ENCODE results near the gene TEX19.

Gene TEX19, protein sequence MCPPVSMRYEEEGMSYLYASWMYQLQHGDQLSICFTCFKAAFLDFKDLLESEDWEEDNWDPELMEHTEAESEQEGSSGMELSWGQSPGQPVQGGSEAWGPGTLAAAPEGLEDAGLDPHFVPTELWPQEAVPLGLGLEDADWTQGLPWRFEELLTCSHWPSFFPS

DNA sequence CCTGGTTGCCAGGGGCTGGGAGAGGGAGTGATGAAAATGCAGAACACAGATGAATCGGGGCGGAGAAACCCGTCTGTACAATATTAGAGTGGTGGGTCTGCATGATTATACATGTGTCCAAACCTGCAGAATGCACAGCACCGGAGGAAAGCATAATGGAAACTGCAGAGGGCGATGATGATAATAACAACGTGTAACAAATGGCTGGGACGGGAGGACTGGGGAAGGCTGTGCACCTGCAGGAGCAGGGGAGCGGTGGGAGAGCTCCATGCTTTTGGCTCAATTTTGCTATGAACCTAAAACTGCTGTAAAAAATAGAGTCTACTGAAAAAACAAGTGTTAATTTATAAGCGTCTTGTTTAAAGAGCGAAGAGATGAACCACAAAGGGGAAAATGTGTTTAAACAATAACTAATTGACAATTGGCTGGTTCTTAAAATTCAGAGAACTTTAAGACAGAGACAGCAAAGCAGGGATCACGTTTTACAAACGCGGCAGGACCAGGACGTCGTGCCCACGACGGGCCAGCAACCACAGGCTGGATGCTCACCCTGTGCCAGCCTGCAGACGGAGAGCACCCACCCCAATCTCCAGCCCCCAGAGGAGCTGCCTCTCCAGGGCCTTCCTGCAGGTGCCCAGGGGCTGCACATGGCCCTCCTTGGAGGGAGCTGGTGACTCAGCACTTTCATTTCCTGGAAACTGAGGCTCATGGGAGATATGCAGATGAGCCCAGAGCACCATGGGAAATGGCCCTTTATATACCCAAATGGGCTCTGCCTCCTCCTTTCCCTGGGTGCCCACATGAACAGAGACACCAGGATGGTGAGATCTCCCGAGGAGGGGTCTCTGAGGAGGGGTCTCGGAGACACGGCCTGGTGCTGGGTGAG, at the start of gene TEX19:
Gene TEX19 (plus strand): TSS at position 783 of the 886 bp plus-strand sequence. CDS start 2,904 bp downstream, outside the sequence.
- peak in 1 of 2 experiments; percentile 69 for DNase-seq

DNA sequence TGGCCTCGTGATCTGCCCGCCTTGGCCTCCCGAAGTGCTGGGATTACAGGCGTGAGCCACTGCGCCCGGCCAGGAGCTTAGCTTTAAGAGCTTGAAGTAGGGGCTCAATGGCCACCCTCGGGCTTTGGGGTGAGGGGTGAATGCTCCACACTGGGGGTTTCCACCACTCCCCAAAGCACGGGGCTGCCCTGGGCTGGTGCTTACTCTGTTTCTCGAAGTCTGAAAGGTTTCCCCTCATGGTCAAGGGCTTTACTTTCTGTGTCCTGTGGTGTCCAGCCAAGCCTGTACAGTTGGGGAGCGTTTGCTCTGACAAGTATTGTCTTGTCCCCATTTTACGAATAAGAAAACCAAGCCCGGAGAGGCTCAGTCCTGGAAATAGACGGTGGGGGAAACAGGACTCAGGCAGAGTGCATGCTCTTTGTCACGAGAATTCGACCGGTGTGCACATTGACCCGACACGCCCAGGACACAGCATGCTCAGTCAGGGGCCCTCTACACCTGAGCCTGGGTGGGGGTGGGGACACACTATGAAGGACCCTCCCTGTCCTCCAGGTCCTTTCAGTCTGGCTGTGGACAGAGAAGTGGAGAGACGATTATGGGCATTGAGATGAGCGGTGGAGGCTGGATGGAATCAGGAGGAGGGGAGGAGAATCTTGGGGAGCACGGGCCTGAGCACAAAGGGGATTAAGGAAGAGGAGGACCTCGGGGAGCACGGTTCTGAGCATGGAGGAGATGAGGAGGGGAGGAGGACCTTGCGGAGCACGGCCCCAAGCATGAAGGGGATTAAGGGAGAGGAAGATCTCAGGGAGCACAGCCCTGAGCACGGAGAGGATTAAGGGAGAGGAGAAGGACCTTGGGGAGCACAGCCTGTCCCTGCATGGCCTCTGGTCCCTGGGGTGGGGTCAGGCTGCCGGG, 49.1 kb upstream of the TEX19 start:
- no peak for DNase-seq

DNA sequence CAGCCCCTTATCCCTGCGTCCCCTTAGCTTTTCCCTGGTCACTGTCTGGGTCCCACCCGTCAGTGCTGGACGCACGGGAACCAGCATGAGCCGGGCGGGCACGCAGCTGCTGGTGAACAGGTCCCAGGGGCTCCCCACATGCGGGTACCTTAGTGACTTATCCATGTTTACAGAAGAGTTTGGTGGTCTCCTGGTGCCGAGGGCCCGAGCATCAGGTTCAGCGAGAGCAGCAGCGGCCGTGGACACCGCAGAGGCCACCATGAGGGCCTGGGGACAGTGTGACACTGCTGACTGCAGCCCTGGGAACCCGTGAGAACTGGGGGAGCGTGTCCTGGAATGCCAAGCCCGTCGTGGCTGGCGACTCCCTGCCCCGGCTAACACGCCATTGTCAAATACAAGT, 48.2 kb upstream of the TEX19 start:
- no peak for DNase-seq

DNA sequence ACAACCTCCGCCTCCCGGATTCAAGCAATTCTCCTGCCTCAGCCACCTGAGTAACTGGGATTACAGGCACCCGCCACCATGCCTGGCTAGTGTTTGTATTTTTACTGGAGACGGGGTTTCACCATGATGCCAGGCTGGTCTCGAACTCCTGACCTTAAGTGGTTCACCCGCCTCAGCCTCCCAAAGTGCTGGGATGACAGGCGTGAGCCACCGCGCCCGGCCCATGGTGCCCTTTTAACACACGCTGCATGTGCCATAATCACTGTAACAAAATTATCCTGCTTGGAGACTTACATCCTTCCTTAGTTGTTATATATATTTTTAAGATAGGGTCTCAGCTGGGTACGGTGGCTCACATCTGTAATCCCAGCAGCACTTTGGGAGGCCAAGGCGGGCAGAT, 47.1 kb upstream of the TEX19 start:
- DNase-seq, result no peak

DNA sequence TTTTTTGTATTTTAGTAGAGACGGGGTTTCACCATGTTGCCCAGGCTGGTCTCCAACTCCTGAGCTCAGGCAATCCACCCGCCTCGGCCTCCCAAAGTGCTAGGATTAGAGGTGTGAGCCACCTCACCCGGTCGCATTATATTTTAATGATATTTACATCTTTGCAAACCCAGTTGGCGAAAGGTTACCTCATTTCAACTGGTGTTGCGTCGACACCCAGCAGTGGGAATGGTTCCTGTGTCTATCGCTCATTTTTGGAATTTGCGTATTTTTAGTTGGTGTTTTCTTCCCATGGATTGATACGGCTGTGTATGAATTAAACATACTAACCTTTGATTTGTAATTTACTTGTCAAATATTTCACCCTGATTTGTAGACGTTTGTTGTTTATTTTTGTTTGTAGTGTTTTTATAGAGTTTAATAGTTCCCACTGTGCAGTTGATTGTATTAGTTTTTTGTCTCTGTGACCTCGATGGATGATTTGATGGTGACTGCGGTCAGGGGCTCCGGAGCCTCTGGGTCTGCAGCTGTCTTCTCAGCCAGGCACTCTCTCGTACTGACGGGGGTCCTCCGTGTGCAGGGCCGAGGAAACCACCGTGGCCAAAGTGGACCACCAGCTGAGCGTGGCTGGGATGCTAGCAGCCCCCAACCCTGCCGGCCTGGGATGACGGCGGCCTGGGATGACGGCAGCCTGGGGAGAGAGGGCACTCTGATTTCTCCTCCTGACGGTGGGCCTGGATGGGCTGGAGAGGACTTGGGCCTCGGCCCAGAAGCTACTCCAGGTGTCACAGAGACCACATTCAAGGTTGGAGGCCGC, 45.6 kb upstream of the TEX19 start:
- DNase-seq, result no peak

DNA sequence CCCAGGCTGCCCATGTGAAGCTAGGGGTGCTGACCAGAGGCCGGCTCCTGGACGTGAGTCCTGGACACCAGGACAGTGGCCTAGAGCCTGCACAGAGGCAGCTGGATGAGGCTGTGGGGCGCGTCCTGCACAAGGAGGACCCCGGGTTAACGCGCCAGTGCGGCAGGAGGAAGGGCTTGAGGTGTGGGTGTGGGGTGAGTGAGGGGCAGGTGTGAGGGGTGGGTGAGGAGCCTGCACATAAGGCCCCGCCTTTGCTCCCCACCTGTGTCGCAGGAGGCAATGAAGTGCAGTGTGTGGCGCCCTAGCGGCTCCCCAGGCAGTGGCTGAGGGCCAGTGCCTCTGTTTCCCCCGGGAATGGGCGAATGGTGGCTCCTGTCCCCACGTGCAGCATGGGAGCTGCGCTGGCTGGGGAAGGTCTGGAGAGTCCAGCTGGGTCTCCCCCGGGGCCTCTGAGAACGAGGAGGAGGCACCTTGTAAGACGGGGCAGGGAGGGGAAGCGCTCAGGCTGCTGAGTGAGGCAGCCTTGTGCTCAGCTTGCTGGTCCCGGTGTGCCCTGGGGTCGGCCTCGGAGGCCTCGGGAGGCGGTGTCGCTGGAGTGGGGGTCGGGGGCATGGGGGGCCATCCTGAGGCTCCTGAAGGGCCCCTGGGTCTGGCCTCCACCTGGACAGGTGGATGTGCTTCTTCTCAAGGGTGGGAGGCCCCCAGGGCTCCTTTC, 44.9 kb upstream of the TEX19 start:
- no peak for DNase-seq

DNA sequence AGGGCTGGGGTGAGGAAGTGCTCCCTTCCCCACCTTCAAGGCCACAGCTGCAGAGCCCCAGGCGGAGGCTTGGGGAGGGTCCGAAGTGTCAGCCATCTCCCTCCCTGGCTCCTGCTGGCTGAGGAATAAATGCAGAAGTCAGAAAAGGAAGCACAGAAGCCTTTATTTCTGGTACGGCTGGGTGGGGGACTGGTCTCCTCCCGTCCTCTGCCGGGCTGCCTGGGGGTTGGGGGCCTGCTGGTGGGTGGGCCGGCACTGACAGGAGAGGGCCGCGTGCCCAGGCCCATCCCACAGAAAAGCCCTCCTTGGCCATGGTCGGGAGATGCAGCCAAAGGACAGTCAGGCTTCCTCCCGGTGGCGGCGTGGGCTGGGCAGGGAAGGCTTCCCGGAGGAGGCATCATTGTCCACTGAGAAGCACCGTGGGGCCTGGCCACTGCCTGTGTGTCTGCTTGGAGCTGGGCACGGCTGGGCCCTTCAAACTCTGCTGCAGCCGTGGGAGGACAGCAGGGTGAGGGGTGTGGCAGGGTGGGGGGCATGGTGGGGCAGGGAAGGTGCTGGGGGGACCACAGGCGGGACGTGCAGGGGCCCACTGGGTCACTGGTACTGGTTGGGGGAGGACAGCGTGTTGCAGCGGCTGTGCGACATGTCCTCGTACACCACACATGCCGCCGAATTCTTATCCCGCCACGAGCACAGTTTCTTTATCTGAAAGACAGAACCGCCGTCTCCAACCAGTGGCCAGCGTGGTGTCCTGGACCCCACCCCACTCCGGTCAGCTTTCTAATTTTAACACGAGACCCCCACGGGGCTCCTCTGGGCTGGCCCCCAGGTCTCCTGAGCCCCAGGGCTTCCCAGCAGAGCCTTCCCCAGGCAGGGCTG, 44.1 kb upstream of the TEX19 start:
- no peak for DNase-seq

DNA sequence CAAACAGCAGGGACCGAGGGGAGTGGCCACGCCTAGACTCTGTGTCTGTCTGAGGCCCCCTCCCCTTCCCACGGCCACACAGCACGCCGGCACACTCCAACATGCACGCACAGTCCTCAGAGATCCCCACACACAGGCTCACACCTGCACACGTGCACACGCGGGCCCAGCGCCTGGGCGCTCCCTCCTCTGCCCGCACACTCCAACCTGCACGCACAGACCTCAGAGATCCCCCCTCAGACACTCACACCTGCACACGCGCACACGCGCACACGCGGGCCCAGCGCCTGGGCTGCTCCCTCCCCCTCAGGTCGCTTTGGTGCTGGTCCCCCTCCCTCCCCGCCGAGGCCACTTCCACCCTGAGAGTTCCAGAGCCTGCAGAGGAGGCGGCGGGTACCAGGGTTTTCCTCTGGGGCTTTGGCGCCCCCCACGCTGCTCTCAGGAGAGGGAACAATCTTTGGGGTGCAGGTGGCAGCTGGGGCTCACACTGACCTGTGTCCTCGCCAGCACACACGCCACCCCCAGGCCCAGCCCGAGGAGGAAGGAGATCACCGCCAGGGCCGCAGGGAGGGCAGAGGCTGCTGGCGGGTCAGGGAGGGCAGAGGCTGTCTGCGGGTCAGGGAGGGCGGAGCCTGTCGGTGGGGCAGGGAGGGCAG, 43.2 kb upstream of the TEX19 start:
- no peak for DNase-seq

DNA sequence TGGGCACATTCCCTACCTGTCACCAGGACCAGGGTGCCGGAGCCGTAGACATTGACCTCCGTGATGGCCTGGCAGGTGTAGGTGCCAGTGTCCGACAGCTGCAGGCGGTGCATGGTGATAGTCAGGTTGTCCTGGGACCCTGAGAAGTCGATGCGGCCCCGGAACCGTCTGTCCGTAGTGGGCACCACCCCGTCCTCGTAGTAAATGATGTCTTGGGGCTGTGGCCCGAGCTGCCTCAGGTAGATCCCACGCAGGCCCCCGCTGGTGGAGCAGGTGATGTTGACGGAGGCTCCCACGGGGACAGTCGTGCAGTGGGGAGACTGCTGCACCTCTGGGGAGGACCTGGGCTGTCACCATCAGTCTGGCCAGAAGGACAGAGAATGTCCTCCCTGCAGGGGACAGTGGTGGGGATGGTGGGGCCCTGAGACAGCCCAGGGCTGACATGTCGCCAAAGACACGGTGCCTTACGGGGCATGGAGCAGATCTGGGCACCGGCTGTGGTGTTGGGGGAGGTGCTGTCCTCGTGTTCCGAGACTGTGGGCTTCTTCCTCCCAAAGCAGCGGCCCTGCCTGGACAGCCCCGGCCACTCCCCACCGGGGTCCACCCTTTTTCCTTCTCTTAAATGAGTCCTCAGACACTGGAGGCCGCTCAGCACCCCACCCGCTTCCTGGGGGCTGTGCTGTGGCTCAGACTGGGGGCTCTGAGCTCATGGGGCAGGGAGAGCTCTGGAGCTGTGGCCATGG, 42.2 kb upstream of the TEX19 start:
- no peak for DNase-seq

DNA sequence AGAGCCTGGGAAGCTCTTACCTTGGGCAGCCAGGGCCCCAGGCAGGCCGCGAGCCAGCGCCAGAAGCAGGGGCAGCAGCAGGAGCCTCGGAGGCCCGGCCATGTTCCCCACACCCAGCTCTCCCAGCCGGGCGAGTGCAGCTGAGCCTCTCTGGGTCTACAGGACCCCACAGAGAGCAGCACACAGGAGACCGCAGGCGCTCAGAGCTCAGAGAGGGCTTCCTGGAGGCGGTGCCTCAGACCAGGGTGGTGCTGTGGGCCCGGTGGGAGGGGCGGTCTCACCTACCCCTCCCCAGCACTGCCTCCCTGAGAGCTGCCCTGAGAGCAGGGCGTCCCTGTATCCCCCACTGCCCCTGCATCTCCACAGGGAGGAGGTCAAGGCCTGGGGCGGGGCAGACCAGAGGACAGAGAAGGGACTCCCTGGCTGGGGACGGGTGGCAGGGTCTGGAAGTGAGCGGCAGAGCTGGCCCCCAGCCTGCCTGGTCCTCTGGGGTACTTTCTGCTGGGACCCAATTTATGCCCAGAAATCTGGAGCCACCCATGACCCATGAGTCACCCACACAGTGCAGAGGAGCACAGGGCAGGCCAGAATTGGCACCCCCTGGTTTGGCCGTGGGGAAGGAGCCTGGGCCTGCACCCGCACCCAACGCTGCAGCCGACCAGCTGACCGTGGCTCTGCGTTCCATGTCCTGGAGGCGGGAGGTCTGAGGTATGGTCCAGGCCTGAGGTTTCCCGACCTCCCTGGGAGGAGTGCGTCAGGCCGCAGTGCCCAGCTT, 41.5 kb upstream of the TEX19 start, which contains the start of gene CD7:
Gene CD7 (minus strand): TSS at position 215 of the 775 bp plus-strand sequence. CDS start 113 bp downstream, at position 102.
- DNase-seq, result no peak

DNA sequence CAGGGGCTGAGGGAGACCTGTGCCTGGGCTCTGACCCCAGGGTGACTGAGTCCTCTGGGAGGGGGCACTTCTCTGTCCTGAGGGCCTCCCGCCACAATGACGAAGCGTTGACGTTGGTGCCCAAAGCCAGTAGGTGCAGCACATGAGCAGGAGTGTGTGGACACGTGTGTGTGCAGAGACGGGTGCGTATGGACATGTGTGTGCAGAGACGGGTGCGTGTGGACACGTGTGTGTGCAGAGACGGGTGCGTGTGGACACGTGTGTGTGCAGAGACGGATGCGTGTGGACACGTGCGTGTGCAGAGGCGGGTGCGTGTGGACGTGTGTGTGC, 40.9 kb upstream of the TEX19 start:
- no peak for DNase-seq

DNA sequence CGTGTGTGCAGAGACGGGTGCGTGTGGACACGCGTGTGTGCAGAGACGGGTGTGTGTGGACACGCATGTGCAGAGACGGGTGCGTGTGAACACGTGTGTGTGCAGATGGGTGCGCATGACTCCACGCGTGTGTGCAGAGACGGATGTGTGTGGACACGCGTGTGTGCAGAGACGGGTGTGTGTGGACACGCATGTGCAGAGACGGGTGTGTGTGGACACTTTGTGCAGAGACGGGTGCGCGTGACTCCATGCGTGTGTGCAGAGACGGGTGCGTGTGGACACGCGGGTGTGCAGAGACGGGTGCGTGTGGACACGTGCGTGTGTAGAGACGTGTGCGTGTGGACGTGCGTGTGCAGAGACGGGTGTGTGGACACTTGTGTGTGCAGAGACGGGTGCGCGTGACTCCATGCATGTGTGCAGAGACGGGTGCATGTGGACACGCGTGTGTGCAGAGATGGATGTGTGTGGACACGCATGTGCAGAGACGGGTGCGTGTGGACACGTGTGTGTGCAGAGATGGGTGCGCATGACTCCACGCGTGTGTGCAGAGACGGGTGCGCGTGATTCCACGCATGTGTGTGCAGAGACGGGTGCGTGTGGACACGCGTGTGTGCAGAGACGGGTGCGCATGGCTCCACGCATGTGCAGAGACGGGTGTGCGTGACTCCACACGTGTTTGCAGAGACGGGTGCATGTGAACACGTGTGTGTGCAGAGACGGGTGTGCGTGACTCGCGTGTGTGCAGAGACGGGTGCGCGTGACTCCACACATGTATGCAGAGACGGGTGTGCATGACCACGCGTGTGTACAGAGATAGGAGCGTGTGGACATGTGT, 40.1 kb upstream of the TEX19 start:
- no peak for DNase-seq

DNA sequence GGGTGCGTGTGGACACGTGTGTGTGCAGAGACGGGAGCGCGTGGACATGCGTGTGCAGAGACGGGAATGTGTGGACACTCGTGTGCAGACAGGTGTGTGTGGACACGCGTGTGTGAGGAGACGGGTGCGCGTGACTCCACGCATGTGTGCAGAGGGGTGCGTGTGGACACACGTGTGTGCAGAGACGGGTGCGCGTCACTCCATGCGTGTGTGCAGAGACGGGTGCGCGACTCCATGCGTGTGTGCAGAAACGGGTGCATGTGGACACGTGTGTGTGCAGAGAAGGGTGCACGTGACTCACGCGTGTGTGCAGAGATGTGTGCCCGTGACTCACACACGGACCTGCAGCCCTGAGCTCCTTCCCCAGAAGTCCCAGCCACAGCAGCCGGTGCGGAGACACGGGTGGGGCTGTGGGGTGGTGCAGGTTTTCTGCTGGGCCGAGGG, 39.4 kb upstream of the TEX19 start:
- no peak for DNase-seq

DNA sequence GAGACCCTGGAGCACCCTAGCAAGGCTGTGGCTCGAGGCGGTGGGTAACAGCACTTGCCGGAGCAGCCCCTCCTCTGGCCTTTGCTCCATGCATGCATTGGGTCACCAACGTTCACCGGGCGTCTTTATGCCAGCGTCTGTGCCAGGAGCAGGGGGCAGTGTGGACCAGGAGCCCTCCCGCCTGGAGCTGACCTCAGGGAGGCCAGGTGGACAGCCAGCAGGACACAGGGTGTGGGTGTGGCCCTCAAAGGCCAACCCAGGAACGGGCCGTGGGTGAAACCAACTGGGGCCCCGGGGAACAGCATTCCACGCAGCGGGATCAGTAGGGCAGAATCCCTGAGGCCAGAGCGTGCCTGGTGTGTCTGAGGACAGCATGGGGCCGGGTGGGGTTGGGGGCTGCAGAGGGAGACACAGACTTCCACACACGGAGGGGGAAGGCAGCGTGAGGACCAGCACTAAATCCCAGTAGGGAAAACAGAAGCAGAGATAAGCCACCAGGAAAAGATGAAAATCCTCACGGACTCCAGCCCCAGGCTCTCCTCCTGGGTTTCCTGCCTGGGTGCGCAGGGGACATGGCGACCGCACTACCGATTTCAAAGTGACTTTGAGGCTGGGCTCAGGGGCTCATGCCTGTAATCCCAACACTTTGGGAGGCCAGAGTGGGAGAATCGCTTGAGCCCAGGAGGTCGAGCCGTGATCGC, 38.8 kb upstream of the TEX19 start:
- DNase-seq, result peak in 1 of 2 experiments; percentile 40

DNA sequence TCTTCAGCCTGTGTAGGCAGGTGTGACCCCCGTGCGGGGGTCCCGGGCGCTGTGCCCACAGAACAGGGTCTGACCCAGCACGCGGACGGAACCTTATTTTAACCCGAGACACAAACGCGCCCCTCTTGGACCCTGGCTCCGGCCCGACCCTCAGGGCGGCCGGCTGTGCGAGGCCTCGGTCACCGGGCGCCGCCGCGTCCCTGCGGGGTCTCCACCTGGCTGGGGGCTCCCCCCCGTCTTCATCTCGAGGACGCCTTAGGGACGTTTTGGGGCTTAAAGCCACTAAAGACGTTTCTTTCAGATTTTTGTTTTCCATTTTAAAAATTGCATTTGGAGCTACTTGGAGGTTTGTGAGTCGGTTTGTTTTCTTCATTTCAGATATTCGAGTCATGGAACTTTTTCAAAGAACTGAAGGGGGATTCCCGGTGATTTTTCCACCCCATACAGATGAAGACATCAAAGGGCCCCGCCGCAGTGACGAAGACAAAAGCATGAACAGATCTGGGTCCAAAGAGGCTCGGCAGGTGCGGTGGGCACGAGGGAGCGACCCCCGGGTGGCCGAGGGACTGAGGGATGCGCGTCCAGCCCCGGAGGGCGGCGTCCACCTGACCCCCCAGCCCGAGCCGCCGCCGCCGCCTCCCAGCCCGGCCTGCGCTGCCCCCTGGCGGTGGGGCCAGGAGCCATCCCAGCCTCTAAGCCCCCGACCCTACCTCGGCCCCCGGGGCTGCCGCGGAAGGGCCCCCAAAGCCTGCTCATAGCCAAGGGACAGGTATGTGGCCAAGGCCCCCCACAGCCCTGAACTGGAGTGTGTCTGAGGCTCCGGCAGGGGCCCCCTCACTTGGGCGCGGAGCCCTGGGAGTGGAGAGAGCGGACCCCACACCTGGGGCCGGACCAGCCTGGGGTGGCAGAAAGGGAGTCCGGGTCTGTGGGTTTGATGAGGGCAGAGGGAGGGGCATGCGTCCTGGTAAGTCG, 37.8 kb upstream of the TEX19 start:
- peak in 1 of 2 experiments; percentile 50 for DNase-seq
